Measurements from ENCODE around the gene CALD1.

DNA sequence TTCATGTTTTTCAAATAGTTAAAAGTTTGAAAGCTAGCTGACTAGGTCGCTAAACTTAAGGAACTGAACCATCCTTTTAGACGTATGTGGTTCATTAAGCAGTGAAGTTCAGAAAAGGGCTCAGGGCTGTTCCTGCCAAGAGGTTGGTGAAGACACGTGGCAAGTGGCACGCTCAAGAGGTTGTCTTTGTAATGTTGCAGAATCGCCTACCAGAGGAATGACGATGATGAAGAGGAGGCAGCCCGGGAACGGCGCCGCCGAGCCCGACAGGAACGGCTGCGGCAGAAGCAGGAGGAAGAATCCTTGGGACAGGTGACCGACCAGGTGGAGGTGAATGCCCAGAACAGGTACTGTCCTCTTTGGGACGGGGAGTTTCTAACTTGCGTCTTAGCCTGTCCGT lies 149.1 kb downstream of the CALD1 start:
- TF ChIP-seq, protein P1, sequence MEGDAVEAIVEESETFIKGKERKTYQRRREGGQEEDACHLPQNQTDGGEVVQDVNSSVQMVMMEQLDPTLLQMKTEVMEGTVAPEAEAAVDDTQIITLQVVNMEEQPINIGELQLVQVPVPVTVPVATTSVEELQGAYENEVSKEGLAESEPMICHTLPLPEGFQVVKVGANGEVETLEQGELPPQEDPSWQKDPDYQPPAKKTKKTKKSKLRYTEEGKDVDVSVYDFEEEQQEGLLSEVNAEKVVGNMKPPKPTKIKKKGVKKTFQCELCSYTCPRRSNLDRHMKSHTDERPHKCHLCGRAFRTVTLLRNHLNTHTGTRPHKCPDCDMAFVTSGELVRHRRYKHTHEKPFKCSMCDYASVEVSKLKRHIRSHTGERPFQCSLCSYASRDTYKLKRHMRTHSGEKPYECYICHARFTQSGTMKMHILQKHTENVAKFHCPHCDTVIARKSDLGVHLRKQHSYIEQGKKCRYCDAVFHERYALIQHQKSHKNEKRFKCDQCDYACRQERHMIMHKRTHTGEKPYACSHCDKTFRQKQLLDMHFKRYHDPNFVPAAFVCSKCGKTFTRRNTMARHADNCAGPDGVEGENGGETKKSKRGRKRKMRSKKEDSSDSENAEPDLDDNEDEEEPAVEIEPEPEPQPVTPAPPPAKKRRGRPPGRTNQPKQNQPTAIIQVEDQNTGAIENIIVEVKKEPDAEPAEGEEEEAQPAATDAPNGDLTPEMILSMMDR (IDR thresholded peaks at IDR 0.05), result no peak
- TF ChIP-seq POLR2A (IDR thresholded peaks at IDR 0.05), result no peak
